Omental fat pad (tissue), 4 donors: ENCODE data around the gene GNAZ. TPM values are rescaled to one million over a fixed set of nuclear protein-coding genes. Genes with fewer than 3 reads are reported as not detected.

Experiments
- ATAC-seq: fragments of 150-250 bp; one replicate; pipeline ENCODE4 v1.9.1; 2016; ENCODE audit warnings: mild to moderate bottlenecking, moderate library complexity; ENCODE audit not compliant: low FRiP score
- DNase-seq: peaks from one replicate; pipeline ENCODE4 v3.0.0-alpha.2; 2019; ENCODE audit warnings: low spot score
- small RNA-seq: library from RNA; depleted of rRNA; stranded (forward); fragments of <200 nt; gene quantifications from one replicate; pipeline ENCODE3, GENCODE V24; 2016
- total RNA-seq, 4 donors: library from RNA; depleted of rRNA; stranded (reverse); fragments of >200 nt; gene quantifications; one replicate each; pipeline ENCODE4 v1.1.0, GENCODE V29; 2016
- TF ChIP-seq, protein P1 (sequence below), 3 donors: fragments of 450-650 bp; IDR thresholded peaks; one replicate each; pipeline ENCODE4 v1.5.1; 2016 to 2017; ENCODE audit warnings: antibody characterized with exemption in 3 of 3, mild to moderate bottlenecking in 3 of 3, moderate library complexity in 2 of 3

The GNAZ gene
- total RNA-seq, 4 donors from 2014 or later = 8.6 to 25.1 (median 16.5) TPM

DNA sequence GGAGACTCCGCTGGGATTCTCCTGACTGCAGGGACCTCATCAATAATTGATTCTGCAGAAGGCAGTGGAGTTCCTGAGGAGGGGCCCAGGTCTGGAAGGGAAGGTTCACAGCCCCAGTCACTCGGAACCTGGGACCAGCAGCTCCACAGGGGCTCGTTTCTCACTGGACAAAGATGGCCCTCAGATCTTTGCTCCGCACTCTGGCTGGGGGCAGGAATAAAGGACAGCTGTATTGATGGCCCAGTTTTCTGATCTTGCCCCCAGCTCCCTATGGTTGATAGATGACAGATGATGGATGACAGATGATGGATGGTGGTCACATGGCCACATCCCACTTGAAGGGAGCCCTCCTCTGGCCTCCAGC lies 98.7 kb downstream of the GNAZ start:
- DNase-seq = no peak
- TF ChIP-seq, protein P1, sequence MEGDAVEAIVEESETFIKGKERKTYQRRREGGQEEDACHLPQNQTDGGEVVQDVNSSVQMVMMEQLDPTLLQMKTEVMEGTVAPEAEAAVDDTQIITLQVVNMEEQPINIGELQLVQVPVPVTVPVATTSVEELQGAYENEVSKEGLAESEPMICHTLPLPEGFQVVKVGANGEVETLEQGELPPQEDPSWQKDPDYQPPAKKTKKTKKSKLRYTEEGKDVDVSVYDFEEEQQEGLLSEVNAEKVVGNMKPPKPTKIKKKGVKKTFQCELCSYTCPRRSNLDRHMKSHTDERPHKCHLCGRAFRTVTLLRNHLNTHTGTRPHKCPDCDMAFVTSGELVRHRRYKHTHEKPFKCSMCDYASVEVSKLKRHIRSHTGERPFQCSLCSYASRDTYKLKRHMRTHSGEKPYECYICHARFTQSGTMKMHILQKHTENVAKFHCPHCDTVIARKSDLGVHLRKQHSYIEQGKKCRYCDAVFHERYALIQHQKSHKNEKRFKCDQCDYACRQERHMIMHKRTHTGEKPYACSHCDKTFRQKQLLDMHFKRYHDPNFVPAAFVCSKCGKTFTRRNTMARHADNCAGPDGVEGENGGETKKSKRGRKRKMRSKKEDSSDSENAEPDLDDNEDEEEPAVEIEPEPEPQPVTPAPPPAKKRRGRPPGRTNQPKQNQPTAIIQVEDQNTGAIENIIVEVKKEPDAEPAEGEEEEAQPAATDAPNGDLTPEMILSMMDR (IDR thresholded peaks at IDR 0.05) = no peak
- no peak for ATAC-seq

Small RNA genes lying within 50 kb of the gene (small RNA-seq; reads per million reads assigned to genes)
- gene RF00017 = not detected
- gene RF00066 = not detected

Other genes starting within 250 kb of the GNAZ start
- gene IGLL5, start 182.7 kb upstream of the GNAZ start, total RNA-seq = 1 to 10 TPM; 1.2 to 7.7 (median 1.4) TPM
- 1 to 10 TPM in 1 of 4 donors, not detected in 3; 1.3 TPM for gene RSPH14, start 71.5 kb downstream of the GNAZ start, total RNA-seq
- 1 to 10 TPM; 1.6 to 5.7 (median 2.9) TPM for gene RAB36, start 75.0 kb downstream of the GNAZ start, total RNA-seq
- 100 to 1,000 TPM in 1 of 4 donors, 10 to 100 TPM in 3; 34.8 to 128 (median 51.4) TPM for gene BCR, start 110.0 kb downstream of the GNAZ start, total RNA-seq